Measurements from ENCODE around the gene ARHGEF28.
A peak's percentile ranks its signal among the peaks of the same experiment; 100 is the strongest.

The ARHGEF28 gene

DNA sequence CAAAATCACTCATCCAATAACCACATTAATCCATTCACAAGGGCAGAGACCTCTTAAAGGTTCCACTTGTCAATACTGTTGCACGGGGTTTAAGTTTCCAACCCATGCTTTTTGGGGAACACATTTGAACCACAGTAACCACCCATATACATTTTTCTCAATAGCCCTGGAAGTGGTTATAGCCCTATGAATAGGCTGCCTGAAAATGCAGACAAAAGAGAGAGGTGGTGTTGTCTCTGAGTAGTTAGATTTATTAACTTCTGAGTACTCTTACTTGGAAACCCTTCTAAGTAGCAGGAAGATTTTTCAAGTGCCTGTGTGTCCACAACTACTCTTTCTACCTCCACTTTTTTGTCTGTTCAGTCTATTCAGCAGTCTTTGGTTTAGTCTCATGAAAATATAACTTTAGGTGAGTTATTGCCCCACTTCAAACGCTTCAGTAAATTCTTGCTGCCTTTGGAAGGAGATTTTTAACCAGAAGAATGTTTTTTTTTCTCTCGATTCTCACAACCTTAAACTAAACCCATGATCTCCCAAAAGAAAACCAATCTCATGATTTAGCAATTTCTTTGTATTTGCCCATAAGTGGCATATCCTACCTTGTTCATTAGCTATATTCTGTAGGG, 42.6 kb downstream of the ARHGEF28 start:
- H3K27ac ChIP-seq, result no peak overlapping the region
- TF ChIP-seq, protein P1, sequence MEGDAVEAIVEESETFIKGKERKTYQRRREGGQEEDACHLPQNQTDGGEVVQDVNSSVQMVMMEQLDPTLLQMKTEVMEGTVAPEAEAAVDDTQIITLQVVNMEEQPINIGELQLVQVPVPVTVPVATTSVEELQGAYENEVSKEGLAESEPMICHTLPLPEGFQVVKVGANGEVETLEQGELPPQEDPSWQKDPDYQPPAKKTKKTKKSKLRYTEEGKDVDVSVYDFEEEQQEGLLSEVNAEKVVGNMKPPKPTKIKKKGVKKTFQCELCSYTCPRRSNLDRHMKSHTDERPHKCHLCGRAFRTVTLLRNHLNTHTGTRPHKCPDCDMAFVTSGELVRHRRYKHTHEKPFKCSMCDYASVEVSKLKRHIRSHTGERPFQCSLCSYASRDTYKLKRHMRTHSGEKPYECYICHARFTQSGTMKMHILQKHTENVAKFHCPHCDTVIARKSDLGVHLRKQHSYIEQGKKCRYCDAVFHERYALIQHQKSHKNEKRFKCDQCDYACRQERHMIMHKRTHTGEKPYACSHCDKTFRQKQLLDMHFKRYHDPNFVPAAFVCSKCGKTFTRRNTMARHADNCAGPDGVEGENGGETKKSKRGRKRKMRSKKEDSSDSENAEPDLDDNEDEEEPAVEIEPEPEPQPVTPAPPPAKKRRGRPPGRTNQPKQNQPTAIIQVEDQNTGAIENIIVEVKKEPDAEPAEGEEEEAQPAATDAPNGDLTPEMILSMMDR (IDR thresholded peaks at IDR 0.05; ENCODE audit: low read depth, low read length, missing control alignments), result no peak
- in situ Hi-C loops (cut with HindIII; ENCODE audit: low pct_ligation_motif_present, low sequenced_read_pairs), result no loop called here

DNA sequence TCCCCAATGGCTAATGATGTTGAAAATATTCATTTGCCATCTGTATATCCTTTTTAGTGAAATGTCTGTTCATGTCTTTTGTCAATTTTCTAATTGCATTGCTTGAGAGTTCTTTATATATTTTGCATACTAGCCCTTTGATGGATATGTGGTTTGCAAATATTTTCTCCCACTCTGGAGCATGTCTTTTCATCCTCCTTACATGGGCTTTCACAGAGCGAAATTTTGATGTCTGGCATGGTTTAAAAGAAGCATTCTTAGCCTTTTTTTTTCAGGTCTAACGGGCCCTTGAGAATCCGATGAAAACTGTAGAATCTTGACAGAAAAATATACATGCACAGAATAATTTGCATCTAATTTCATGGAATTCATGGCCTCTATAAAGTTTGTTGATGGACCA, 44.7 kb downstream of the ARHGEF28 start:
- TF ChIP-seq, protein P1 (IDR thresholded peaks at IDR 0.05; ENCODE audit: low read depth, low read length, missing control alignments), result no peak
- H3K4me3 ChIP-seq (ENCODE audit: low read depth, low read length), result no peak overlapping the region
- in situ Hi-C loops (cut with HindIII; ENCODE audit: low pct_ligation_motif_present, low sequenced_read_pairs), result no loop called here
- no peak for DNase-seq
- no peak overlapping the region for H3K27ac ChIP-seq
- H3K27me3 ChIP-seq (replicated peaks), result no peaks in the 10 kb centered on the region
- no peaks in the 10 kb centered on the region for H3K36me3 ChIP-seq (replicated peaks)

More for the DNA sequence above, 42.6 kb downstream of the ARHGEF28 start:
- H3K4me3 ChIP-seq (ENCODE audit: low read depth, low read length), result no peak overlapping the region
- DNase-seq, result no peak
- H3K27me3 ChIP-seq (replicated peaks), result no peaks in the 10 kb centered on the region
- no peaks in the 10 kb centered on the region for H3K36me3 ChIP-seq (replicated peaks)

- in situ Hi-C loops (cut with HindIII; ENCODE audit: low pct_ligation_motif_present, low sequenced_read_pairs), result no loop called here
- no peak overlapping the region for H3K4me3 ChIP-seq (ENCODE audit: low read depth, low read length)
- DNase-seq, result no peak
- TF ChIP-seq, protein P1 (IDR thresholded peaks at IDR 0.05; ENCODE audit: low read depth, low read length, missing control alignments), result no peak
- no peaks in the 10 kb centered on the region for H3K36me3 ChIP-seq (replicated peaks)
- no peaks in the 10 kb centered on the region for H3K27me3 ChIP-seq (replicated peaks)
- H3K27ac ChIP-seq, result no peak overlapping the region
These were observed 46.1 kb downstream of the ARHGEF28 start for GRCh38 chr5:73672132-73672531.

- DNase-seq, result peak; percentile 24
- Histone ChIP-seq H3K4me3 (ENCODE audit: low read depth, low read length) (no peak overlapping the region), H3K36me3 (replicated peaks) (no peaks in the 10 kb centered on the region), H3K27me3 (replicated peaks) (no peaks in the 10 kb centered on the region), H3K27ac (peak overlapping the region; percentile 58)
- TF ChIP-seq, protein P1 (IDR thresholded peaks at IDR 0.05; ENCODE audit: low read depth, low read length, missing control alignments), result peak; percentile 4
- in situ Hi-C loops (cut with HindIII; ENCODE audit: low pct_ligation_motif_present, low sequenced_read_pairs), result no loop called here
These were observed 47.2 kb downstream of the ARHGEF28 start for GRCh38 chr5:73673161-73673591.

- H3K27me3 ChIP-seq (replicated peaks), result no peaks in the 10 kb centered on the region
- no peak for DNase-seq
- no peak overlapping the region for H3K4me3 ChIP-seq (ENCODE audit: low read depth, low read length)
- H3K27ac ChIP-seq, result no peak overlapping the region
- no peaks in the 10 kb centered on the region for H3K36me3 ChIP-seq (replicated peaks)
- TF ChIP-seq, protein P1 (IDR thresholded peaks at IDR 0.05; ENCODE audit: low read depth, low read length, missing control alignments), result no peak
- in situ Hi-C loops (cut with HindIII; ENCODE audit: low pct_ligation_motif_present, low sequenced_read_pairs), result no loop called here
These were observed 48.6 kb downstream of the ARHGEF28 start for GRCh38 chr5:73674669-73675004.

DNA sequence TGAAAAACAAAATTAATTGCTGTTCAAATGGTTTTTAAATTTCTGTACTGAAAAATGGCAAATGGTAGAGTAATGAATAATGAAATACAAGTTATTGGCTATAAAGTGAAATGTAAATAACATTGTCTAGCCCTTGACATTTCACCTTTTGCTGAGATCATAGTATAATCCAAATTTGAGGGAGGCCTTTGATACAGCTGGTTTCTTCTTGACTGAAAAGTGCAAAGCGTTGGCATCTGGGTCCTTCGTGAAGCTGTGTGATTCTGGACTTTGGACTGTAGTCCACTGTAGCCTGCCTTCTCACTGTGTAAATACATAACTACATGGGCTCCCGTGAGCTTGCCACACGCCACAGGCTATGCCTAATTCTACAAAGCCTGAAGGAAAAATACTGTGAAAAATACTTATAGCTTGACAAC, 52.3 kb downstream of the ARHGEF28 start:
- no peak overlapping the region for H3K27ac ChIP-seq
- H3K27me3 ChIP-seq (replicated peaks), result no peaks in the 10 kb centered on the region
- DNase-seq, result no peak
- H3K4me3 ChIP-seq (ENCODE audit: low read depth, low read length), result no peak overlapping the region
- in situ Hi-C loops (cut with HindIII; ENCODE audit: low pct_ligation_motif_present, low sequenced_read_pairs), result no loop called here
- TF ChIP-seq, protein P1 (IDR thresholded peaks at IDR 0.05; ENCODE audit: low read depth, low read length, missing control alignments), result no peak
- H3K36me3 ChIP-seq (replicated peaks), result no peaks in the 10 kb centered on the region

Measured in brain microvascular endothelial cell (primary cell).